Small intestine (tissue), 7 donors: ENCODE measurements around the gene MAEA. TPM values are rescaled to one million over a fixed set of nuclear protein-coding genes. Genes with fewer than 3 reads are reported as not detected.

Source experiments
- DNase-seq, 2 donors: peaks; one replicate each; pipeline versions ENCODE4 v3.0.0 to v3.0.0-alpha.2; 2013
- FAIRE-seq: peaks from 2 replicates; lab custom pipeline; 2012; peaks lifted over from hg19 to GRCh38; lab: Jason Lieb, UNC
- H3K27ac ChIP-seq, 3 donors: one replicate each; pipeline ENCODE4 v1.5.1; 2013; ENCODE audit warnings: low read length in 2 of 3, mild to moderate bottlenecking in 2 of 3, control low read depth in 1 of 3, inconsistent platforms in 1 of 3, low read depth in 1 of 3, moderate library complexity in 1 of 3
- H3K27me3 ChIP-seq, 3 donors: one replicate each; pipeline ENCODE4 v1.6.1; 2013; ENCODE audit warnings: low read length in 3 of 3, inconsistent platforms in 1 of 3; ENCODE audit not compliant: control insufficient read depth in 3 of 3, insufficient read depth in 3 of 3
- H3K36me3 ChIP-seq, 3 donors: one replicate each; pipeline ENCODE4 v1.6.1; 2013; ENCODE audit warnings: low read length in 3 of 3, inconsistent platforms in 1 of 3, low read depth in 1 of 3, mild to moderate bottlenecking in 1 of 3, moderate library complexity in 1 of 3; ENCODE audit not compliant: control insufficient read depth in 3 of 3, insufficient read depth in 2 of 3
- H3K4me1 ChIP-seq, 3 donors: one replicate each; pipeline ENCODE4 v1.6.1; 2013; ENCODE audit warnings: low read length in 2 of 3, inconsistent platforms in 1 of 3, low read depth in 1 of 3, mild to moderate bottlenecking in 1 of 3, moderate library complexity in 1 of 3; ENCODE audit not compliant: control insufficient read depth in 3 of 3, insufficient read depth in 2 of 3
- H3K4me3 ChIP-seq, 3 donors: one replicate each; pipeline ENCODE4 v1.5.1; 2013; ENCODE audit warnings: low read length in 3 of 3, control low read depth in 1 of 3, inconsistent platforms in 1 of 3, low read depth in 1 of 3, mild to moderate bottlenecking in 1 of 3, moderate library complexity in 1 of 3
- H3K9me3 ChIP-seq, 2 donors: one replicate each; pipeline ENCODE4 v1.6.1; 2013; ENCODE audit warnings: low read depth in 1 of 2, low read length in 1 of 2; ENCODE audit not compliant: control insufficient read depth in 2 of 2, insufficient read depth in 1 of 2
- WGBS, 3 donors: extraction: QIAGEN DNeasy Blood & Tissue Kit; methylation state at CpG; one replicate each; pipeline ENCODE4 v1.1.7; 2013; 5-methylcytosine and 5-hydroxymethylcytosine counted together
- polyA plus RNA-seq, 4 donors: library from polyadenylated mRNA; stranded (reverse) in 3 of 4; unstranded in 1 of 4; fragments of 200-250 nt in 3 of 4; fragments of 120-200 nt in 1 of 4; gene quantifications; one replicate each; pipeline versions ENCODE4 v1.2.1 to v1.2.3, GENCODE V29; 2013
- donor health status: healthy with polysubstance abuse.
- donor health status: control.
- donor health status: control.
- donor health status: Bipolar disorder and iron deficiency.
- donor health status: healthy.

MAEA gene
- polyA plus RNA-seq, 4 donors = 49.4 to 97.1 (median 65.8) TPM

- H3K4me3 ChIP-seq = no peak overlapping the region
- H3K4me1 ChIP-seq = no peaks in the 10 kb centered on the region
- WGBS, 3 donors = 92 to 94% (median 93%) methylated on average over 11 of the region's 11 CpGs
- no peaks in the 10 kb centered on the region for H3K27me3 ChIP-seq
- H3K36me3 ChIP-seq = peaks cover 0 to 4% (median 2%) of the 10 kb centered on the region in 3 donors
- no peak overlapping the region for H3K27ac ChIP-seq
- DNase-seq (no peak), FAIRE-seq (no peak)
- H3K9me3 ChIP-seq = peaks cover 0 to 46% of the 10 kb centered on the region in 2 donors
Observed at GRCh38 chr4:1265351-1265750, 24.3 kb upstream of the MAEA start.

- DNase-seq = no peak
- Histone ChIP-seq H3K27me3 (no peaks in the 10 kb centered on the region), H3K4me3 (no peak overlapping the region), H3K36me3 (peaks cover 0 to 4% (median 2%) of the 10 kb centered on the region in 3 donors), H3K9me3 (peaks cover 0 to 36% of the 10 kb centered on the region in 2 donors), H3K27ac (peak overlapping the region in 1 of 3 donors; percentile 77), H3K4me1 (no peaks in the 10 kb centered on the region)
- 70 to 86% (median 75%) methylated on average over 9 of the region's 9 CpGs for WGBS, 3 donors
- peak; percentile 41 for FAIRE-seq
Observed at GRCh38 chr4:1266881-1267763, 22.6 kb upstream of the MAEA start.

- H3K36me3 ChIP-seq = peaks cover 0 to 4% (median 2%) of the 10 kb centered on the region in 3 donors
- no peak for FAIRE-seq
Observed at GRCh38 chr4:1269209-1269608, 20.5 kb upstream of the MAEA start.

GRCh38 chr4:1271686-1272085 lies 18.0 kb upstream of the MAEA start:
- H3K36me3 ChIP-seq = no peaks in the 10 kb centered on the region
- DNase-seq (no peak), FAIRE-seq (no peak)
- no peaks in the 10 kb centered on the region for H3K4me1 ChIP-seq
- 89 to 90% (median 89%) methylated on average over 5 of the region's 5 CpGs for WGBS, 3 donors
- H3K27ac ChIP-seq = no peak overlapping the region
- no peaks in the 10 kb centered on the region for H3K27me3 ChIP-seq
- no peak overlapping the region for H3K4me3 ChIP-seq
- H3K9me3 ChIP-seq = peaks cover 0 to 14% of the 10 kb centered on the region in 2 donors

More at GRCh38 chr4:1269209-1269608, 20.5 kb upstream of the MAEA start:
- Histone ChIP-seq H3K27me3 (no peaks in the 10 kb centered on the region), H3K4me3 (no peak overlapping the region), H3K4me1 (no peaks in the 10 kb centered on the region), H3K9me3 (peaks cover 0 to 32% of the 10 kb centered on the region in 2 donors), H3K27ac (no peak overlapping the region)
- no peak for DNase-seq

GRCh38 chr4:1274871-1275270 lies 14.8 kb upstream of the MAEA start:
- FAIRE-seq (no peak), DNase-seq (no peak)
- 80 to 90% (median 87%) methylated on average over 9 of the region's 9 CpGs for WGBS, 3 donors
- Histone ChIP-seq H3K4me1 (no peaks in the 10 kb centered on the region), H3K4me3 (no peak overlapping the region), H3K36me3 (no peaks in the 10 kb centered on the region), H3K9me3 (peaks cover 0 to 6% of the 10 kb centered on the region in 2 donors), H3K27ac (no peak overlapping the region), H3K27me3 (no peaks in the 10 kb centered on the region)

GRCh38 chr4:1276984-1277383 lies 12.7 kb upstream of the MAEA start:
- Histone ChIP-seq H3K27me3 (no peaks in the 10 kb centered on the region), H3K27ac (no peak overlapping the region), H3K4me3 (no peak overlapping the region), H3K36me3 (no peaks in the 10 kb centered on the region), H3K9me3 (peaks cover 0 to 3% of the 10 kb centered on the region in 2 donors), H3K4me1 (no peaks in the 10 kb centered on the region)
- FAIRE-seq = no peak
- no peak for DNase-seq
- WGBS, 3 donors = 92 to 100% (median 96%) methylated on average over 2 of the region's 2 CpGs

GRCh38 chr4:1277667-1278665 lies 11.7 kb upstream of the MAEA start:
- H3K36me3 ChIP-seq = no peaks in the 10 kb centered on the region
- H3K4me3 ChIP-seq = no peak overlapping the region
- no peak overlapping the region for H3K27ac ChIP-seq
- FAIRE-seq (no peak), DNase-seq (no peak)
- peaks cover 0 to 3% of the 10 kb centered on the region in 2 donors for H3K9me3 ChIP-seq
- WGBS, 3 donors = 83 to 88% (median 85%) methylated on average over 15 of the region's 15 CpGs
- H3K4me1 ChIP-seq = no peaks in the 10 kb centered on the region
- no peaks in the 10 kb centered on the region for H3K27me3 ChIP-seq

GRCh38 chr4:1279253-1279652 lies 10.4 kb upstream of the MAEA start:
- Histone ChIP-seq H3K27me3 (no peaks in the 10 kb centered on the region), H3K4me1 (no peaks in the 10 kb centered on the region), H3K36me3 (no peaks in the 10 kb centered on the region), H3K4me3 (no peak overlapping the region), H3K27ac (no peak overlapping the region), H3K9me3 (peaks cover 0 to 3% of the 10 kb centered on the region in 2 donors)
- no peak for FAIRE-seq
- DNase-seq = no peak
- 89 to 96% (median 93%) methylated on average over 10 of the region's 10 CpGs for WGBS, 3 donors
